H1 (cell line): ENCODE results near the gene CD248. TPM values are rescaled to one million over a fixed set of nuclear protein-coding genes. Genes with fewer than 3 reads are reported as not detected.

ENCODE experiments used
- CTCF ChIA-PET: fragments of 300-600 bp; sonication (Branson Sonifier 250); formaldehyde crosslinking; loops from one replicate; lab custom pipeline; 2021; ENCODE audit not compliant: partially characterized antibody; lab: Charles Lee
- POLR2A ChIA-PET: fragments of 300-600 bp; sonication (Branson Sonifier 250); formaldehyde crosslinking; loops from one replicate; lab custom pipeline; 2021; ENCODE audit warnings: inconsistent platforms; ENCODE audit not compliant: partially characterized antibody; lab: Charles Lee
- DNase-seq, 2 experiments: peaks; one replicate each; pipeline versions ENCODE4 v3.0.0 to v3.0.0-alpha.2; 2010 to 2022; ENCODE audit warnings: low spot score in 2 of 2, low read depth in 1 of 2, mixed read lengths in 1 of 2
- FAIRE-seq: peaks from 2 replicates; lab custom pipeline; 2011; peaks lifted over from hg19 to GRCh38; lab: Jason Lieb, UNC
- H2AFZ ChIP-seq: 2 replicates; pipeline ENCODE4 v1.8.1; 2012; ENCODE audit warnings: low read length, inconsistent platforms
- H2AK5ac ChIP-seq: 2 replicates; pipeline ENCODE4 v1.6.1; 2013; ENCODE audit warnings: low read depth, low read length
- H2BK120ac ChIP-seq: replicated peaks from 2 replicates; pipeline ENCODE3; 2013; ENCODE audit warnings: low read depth, low read length, inconsistent platforms
- H2BK12ac ChIP-seq: 2 replicates; pipeline ENCODE4 v1.6.1; 2013; ENCODE audit warnings: low read depth, low read length
- H2BK15ac ChIP-seq: 2 replicates; pipeline ENCODE4 v1.6.1; 2013; ENCODE audit warnings: low read length
- H2BK20ac ChIP-seq: 2 replicates; pipeline ENCODE4 v1.6.1; 2013; ENCODE audit warnings: low read length
- H2BK5ac ChIP-seq: 2 replicates; pipeline ENCODE4 v1.6.1; 2013; ENCODE audit warnings: low read depth, low read length
- H3K14ac ChIP-seq: 2 replicates; pipeline ENCODE4 v1.6.1; 2013; ENCODE audit warnings: inconsistent platforms; ENCODE audit not compliant: insufficient read length
- H3K18ac ChIP-seq: 2 replicates; pipeline ENCODE4 v1.6.1; 2013; ENCODE audit warnings: low read length; ENCODE audit errors: extremely low read depth
- H3K23ac ChIP-seq: 2 replicates; pipeline ENCODE4 v1.6.1; 2013; ENCODE audit warnings: inconsistent platforms; ENCODE audit not compliant: insufficient read length
- H3K23me2 ChIP-seq: 2 replicates; pipeline ENCODE4 v1.6.1; 2013; ENCODE audit warnings: low read depth, low read length
- H3K27ac ChIP-seq: 2 replicates; pipeline ENCODE4 v1.6.1; 2011; ENCODE audit warnings: low read depth, low read length, inconsistent platforms
- H3K27me3 ChIP-seq, 4 experiments: replicated peaks in 1 of 4; 1 replicate in 1 of 4; 2 replicates in 3 of 4; pipeline versions ENCODE4 v1.6.1 to v1.8.1; 2011 to 2013; ENCODE audit warnings: low read length in 3 of 4, mild to moderate bottlenecking in 3 of 4, inconsistent platforms in 2 of 4, mixed read lengths in 2 of 4, moderate library complexity in 1 of 4; ENCODE audit not compliant: control insufficient read depth in 3 of 4, insufficient read depth in 3 of 4; ENCODE audit errors: extremely low read depth in 1 of 4
- H3K36me3 ChIP-seq, 4 experiments: 2 replicates each; pipeline versions ENCODE4 v1.6.1 to v1.8.1; 2011 to 2013; ENCODE audit warnings: mild to moderate bottlenecking in 4 of 4, low read length in 3 of 4, moderate library complexity in 2 of 4, control low read depth in 1 of 4, inconsistent platforms in 1 of 4; ENCODE audit not compliant: insufficient read depth in 4 of 4, control insufficient read depth in 2 of 4
- H3K4ac ChIP-seq: replicated peaks from 2 replicates; pipeline ENCODE3; 2013; ENCODE audit warnings: low read length, low read depth, mixed read lengths, inconsistent platforms; ENCODE audit not compliant: insufficient read length
- H3K4me1 ChIP-seq, 4 experiments: replicated peaks in 1 of 4; 1 replicate in 1 of 4; 2 replicates in 3 of 4; pipeline versions ENCODE4 v1.6.1 to v1.8.1; 2011 to 2013; ENCODE audit warnings: low read length in 3 of 4, inconsistent platforms in 2 of 4, mixed read lengths in 1 of 4; ENCODE audit not compliant: insufficient read depth in 4 of 4, control insufficient read depth in 3 of 4
- H3K4me2 ChIP-seq, 2 experiments: 2 replicates each; pipeline versions ENCODE4 v1.6.1 to v1.8.1; 2011 to 2013; ENCODE audit warnings: low read depth in 2 of 2, low read length in 2 of 2, control low read depth in 1 of 2, inconsistent platforms in 1 of 2, mild to moderate bottlenecking in 1 of 2; ENCODE audit not compliant: insufficient read depth in 1 of 2
- H3K4me3 ChIP-seq, 4 experiments: fragments of 200-600, 300-600 bp in 1 of 4; sonication (generic), shearing (Covaris generic), sonication (Bioruptor Twin) in 1 of 4; 2 replicates each; pipeline versions ENCODE4 v1.5.1 to v1.8.1; 2011 to 2016; ENCODE audit warnings: low read length in 4 of 4, low read depth in 3 of 4, control low read depth in 2 of 4, inconsistent platforms in 2 of 4, mild to moderate bottlenecking in 2 of 4, mixed read lengths in 1 of 4, moderate library complexity in 1 of 4; ENCODE audit not compliant: insufficient read depth in 2 of 4; ENCODE audit errors: extremely low read depth in 1 of 4
- H3K56ac ChIP-seq: replicated peaks from 2 replicates; pipeline ENCODE3; 2013; ENCODE audit warnings: low read depth, mild to moderate bottlenecking, mixed read lengths, low read length, inconsistent platforms; ENCODE audit not compliant: insufficient read length
- H3K79me1 ChIP-seq: 2 replicates; pipeline ENCODE4 v1.6.1; 2013; ENCODE audit warnings: low read depth, low read length, control low read depth
- H3K79me2 ChIP-seq, 2 experiments: 2 replicates each; pipeline versions ENCODE4 v1.6.1 to v1.8.1; 2012 to 2013; ENCODE audit warnings: low read length in 2 of 2, mild to moderate bottlenecking in 2 of 2, inconsistent platforms in 1 of 2; ENCODE audit not compliant: insufficient read depth in 2 of 2, control insufficient read depth in 1 of 2
- H3K9ac ChIP-seq, 4 experiments: replicated peaks in 1 of 4; 1 replicate in 1 of 4; 2 replicates in 3 of 4; pipeline versions ENCODE4 v1.6.1 to v1.8.1; 2011 to 2013; ENCODE audit warnings: low read depth in 3 of 4, low read length in 3 of 4, control low read depth in 2 of 4, mild to moderate bottlenecking in 2 of 4, moderate library complexity in 2 of 4, inconsistent platforms in 1 of 4; ENCODE audit errors: extremely low read depth in 1 of 4
- H3K9me3 ChIP-seq, 2 experiments: 2 replicates each; pipeline versions ENCODE4 v1.6.1 to v1.8.1; 2012 to 2013; ENCODE audit warnings: mild to moderate bottlenecking in 2 of 2, moderate library complexity in 2 of 2, control low read depth in 1 of 2, inconsistent platforms in 1 of 2, low read depth in 1 of 2, low read length in 1 of 2, mixed read lengths in 1 of 2; ENCODE audit not compliant: insufficient read depth in 2 of 2
- H4K20me1 ChIP-seq, 2 experiments: replicated peaks in 1 of 2; 2 replicates each; pipeline versions ENCODE3 to v1.8.1; 2011 to 2013; ENCODE audit warnings: inconsistent platforms in 2 of 2, low read length in 2 of 2, mild to moderate bottlenecking in 1 of 2; ENCODE audit not compliant: insufficient read depth in 2 of 2, control insufficient read depth in 1 of 2
- H4K5ac ChIP-seq: 2 replicates; pipeline ENCODE4 v1.6.1; 2013; ENCODE audit warnings: low read length, low read depth, mixed read lengths, inconsistent platforms; ENCODE audit not compliant: insufficient read length
- H4K8ac ChIP-seq: 2 replicates; pipeline ENCODE4 v1.8.0; 2013; ENCODE audit warnings: mild to moderate bottlenecking, moderate library complexity, low read length, inconsistent platforms; ENCODE audit not compliant: insufficient read depth; ENCODE audit errors: extremely low read depth
- H4K91ac ChIP-seq: replicated peaks from 2 replicates; pipeline ENCODE3; 2013; ENCODE audit warnings: low read length, mixed read lengths, inconsistent platforms; ENCODE audit not compliant: insufficient read length
- CREB1 ChIP-seq: IDR thresholded peaks from 2 replicates; pipeline ENCODE4 v1.6.1; 2012; ENCODE audit warnings: inconsistent platforms
- EP300 ChIP-seq, 2 experiments: IDR thresholded peaks; 1 replicate in 1 of 2; 2 replicates in 1 of 2; pipeline ENCODE4 v1.6.1; 2011 to 2012; ENCODE audit warnings: low read depth in 2 of 2, low read length in 2 of 2, mild to moderate bottlenecking in 2 of 2, borderline replicate concordance in 1 of 2, inconsistent platforms in 1 of 2, moderate library complexity in 1 of 2
- GABPA ChIP-seq: IDR thresholded peaks from 2 replicates; pipeline ENCODE4 v1.6.1; 2011; ENCODE audit warnings: mild to moderate bottlenecking, low read length, moderate library complexity, borderline replicate concordance; ENCODE audit not compliant: insufficient read depth
- KDM4A ChIP-seq: IDR thresholded peaks from one replicate; pipeline ENCODE4 v1.7.1; 2012; ENCODE audit warnings: low read depth, mild to moderate bottlenecking, moderate library complexity, low read length, inconsistent platforms; ENCODE audit not compliant: severe bottlenecking
- POU5F1 ChIP-seq: IDR thresholded peaks from 2 replicates; pipeline ENCODE4 v1.6.1; 2011; ENCODE audit warnings: low read depth, mild to moderate bottlenecking, low read length, moderate library complexity
- RBBP5 ChIP-seq: IDR thresholded peaks from 2 replicates; pipeline ENCODE4 v1.7.1; 2012; ENCODE audit warnings: low read depth, mild to moderate bottlenecking, inconsistent platforms, low read length, moderate library complexity, borderline replicate concordance
- RXRA ChIP-seq: IDR thresholded peaks from 2 replicates; pipeline ENCODE4 v1.6.1; 2011; ENCODE audit warnings: low read depth, mild to moderate bottlenecking, low read length, moderate library complexity; ENCODE audit not compliant: insufficient read depth
- TAF1 ChIP-seq: IDR thresholded peaks from 2 replicates; pipeline ENCODE4 v1.6.1; 2011; ENCODE audit warnings: mild to moderate bottlenecking, low read depth, low read length
- YY1 ChIP-seq: IDR thresholded peaks from 2 replicates; pipeline ENCODE4 v1.6.1; 2011; ENCODE audit warnings: low read depth, mild to moderate bottlenecking, low read length
- WGBS, 2 experiments: shearing (Covaris generic) in 1 of 2; methylation state at CpG; one replicate each; pipeline versions ENCODE4 v1.1.6 to v1.1.7; 2013 to 2015; ENCODE audit warnings: low lambda C conversion rate in 2 of 2, mixed read lengths in 2 of 2, inconsistent platforms in 1 of 2, low coverage in 1 of 2, missing lambda C conversion rate in 1 of 2; ENCODE audit not compliant: insufficient replicate concordance in 2 of 2, insufficient coverage in 1 of 2, insufficient read length in 1 of 2; ENCODE audit errors: extremely low coverage in 1 of 2, missing lambda C conversion rate in 1 of 2; 5-methylcytosine and 5-hydroxymethylcytosine counted together
- polyA plus RNA-seq, 7 experiments: library from polyadenylated mRNA; depleted of rRNA in 3 of 7; stranded (reverse) in 5 of 7; unstranded in 2 of 7; fragments of >200 nt in 5 of 7; fragments of 200-250 nt in 2 of 7; gene quantifications; 1 replicate in 5 of 7; 2 replicates in 1 of 7; 4 replicates in 1 of 7; pipeline versions ENCODE4 v1.2.1 to v1.2.3, GENCODE V29; 2011 to 2013; ENCODE audit warnings: missing spikeins in 2 of 7, mixed read lengths in 2 of 7
- total RNA-seq: library from RNA; stranded (reverse); fragmentation: NEBNext Ultra II Directional; extraction: Animal tissue kit (Norgen Biotek cat#: 25700); gene quantifications from 2 replicates; pipeline ENCODE4 v1.2.1, GENCODE V29; 2021
- TF ChIP-seq, protein P1 (sequence below): IDR thresholded peaks from 2 replicates; pipeline ENCODE4 v1.6.1; 2012; ENCODE audit warnings: inconsistent platforms
- TF ChIP-seq, protein P2 (sequence below): IDR thresholded peaks from 2 replicates; pipeline ENCODE4 v1.6.1; 2012; ENCODE audit warnings: low read length, inconsistent platforms

The CD248 gene
- total and polyA plus RNA-seq, 2 of the 8 experiments (the other 6 are each of a cell fraction or from before 2014, with no cell fraction given): 2.7 to 3.9 TPM

DNA sequence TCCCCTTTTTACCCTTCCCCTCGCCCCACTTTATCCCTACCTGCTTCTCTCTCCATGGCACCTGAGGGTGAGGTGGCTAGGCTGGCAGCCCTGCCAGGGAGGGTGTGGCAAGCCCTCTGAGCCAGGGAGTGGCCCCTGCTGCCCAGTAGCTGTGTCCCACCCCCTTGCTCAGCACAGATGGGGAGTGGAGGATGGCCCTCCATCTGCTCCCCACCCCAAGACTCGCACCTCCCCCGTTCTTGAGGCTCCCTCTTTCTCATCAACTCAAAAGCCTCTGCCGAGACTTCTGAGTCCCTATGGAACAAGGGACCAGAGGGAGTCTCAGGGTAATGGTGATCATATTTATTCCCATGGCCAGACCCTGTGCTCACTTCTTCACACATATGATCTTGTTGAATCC lies 23.5 kb downstream of the CD248 start:
- Histone ChIP-seq H3K79me2 (peaks cover 0 to 2% of the 10 kb centered on the region in 2 experiments; a peak in 1 of 4 replicates), H2BK15ac (no peak overlapping the region), H3K27ac (no peak overlapping the region), H3K27me3 (peaks cover 2 to 30% (median 18%) of the 10 kb centered on the region in 4 experiments), H2BK12ac (no peak overlapping the region), H2AK5ac (no peak overlapping the region), H3K36me3 (no peaks in the 10 kb centered on the region), H3K14ac (no peak overlapping the region), H3K18ac (no peak overlapping the region), H3K4me3 (no peak overlapping the region), H2BK20ac (no peak overlapping the region), H3K23me2 (peaks cover 10% of the 10 kb centered on the region; the same call in 1 of the 2 replicates), H3K4me1 (peaks cover 2 to 28% (median 8%) of the 10 kb centered on the region in 4 experiments; a peak in 6 of 7 replicates), H3K56ac (no peak overlapping the region), H2BK5ac (no peak overlapping the region), H3K4ac (no peak overlapping the region), H2BK120ac (no peak overlapping the region), H3K4me2 (no peak overlapping the region), H4K8ac (no peak overlapping the region), H3K23ac (no peak overlapping the region), H3K9me3 (no peaks in the 10 kb centered on the region), H3K79me1 (0 out of 2 replicates have a peak, but pooled peaks cover 2% of the 10 kb centered on the region), H4K20me1 (peaks cover 4 to 5% of the 10 kb centered on the region in 2 experiments), H2AFZ (no peak overlapping the region), H4K91ac (no peak overlapping the region), H4K5ac (no peak overlapping the region), H3K9ac (no peak overlapping the region)
- DNase-seq: no peak
- POLR2A ChIA-PET: interaction anchor here (1.5 kb wide), 1 partner anchor 16 kb away, joined by 3 read pairs; no protein-coding TSS in a partner anchor
- CTCF ChIA-PET: no interaction called here
- FAIRE-seq: no peak
- 86% methylated on average over 4 of the region's 4 CpGs; no CpG with 5 or more reads in 1 of the 2 experiments for WGBS, 2 experiments
- TF ChIP-seq RXRA (no peak), TAF1 (no peak), EP300 (IDR thresholded peaks at IDR 0.05; ENCODE audit: borderline replicate concordance in 1 of 2, low read depth in 2 of 2, low read length in 2 of 2) (no peak), KDM4A (no peak), CREB1 (no peak), POU5F1 (no peak), RBBP5 (no peak), YY1 (no peak), GABPA (no peak)
- TF ChIP-seq, protein P1, sequence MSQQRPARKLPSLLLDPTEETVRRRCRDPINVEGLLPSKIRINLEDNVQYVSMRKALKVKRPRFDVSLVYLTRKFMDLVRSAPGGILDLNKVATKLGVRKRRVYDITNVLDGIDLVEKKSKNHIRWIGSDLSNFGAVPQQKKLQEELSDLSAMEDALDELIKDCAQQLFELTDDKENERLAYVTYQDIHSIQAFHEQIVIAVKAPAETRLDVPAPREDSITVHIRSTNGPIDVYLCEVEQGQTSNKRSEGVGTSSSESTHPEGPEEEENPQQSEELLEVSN: no peak
- TF ChIP-seq, protein P2, sequence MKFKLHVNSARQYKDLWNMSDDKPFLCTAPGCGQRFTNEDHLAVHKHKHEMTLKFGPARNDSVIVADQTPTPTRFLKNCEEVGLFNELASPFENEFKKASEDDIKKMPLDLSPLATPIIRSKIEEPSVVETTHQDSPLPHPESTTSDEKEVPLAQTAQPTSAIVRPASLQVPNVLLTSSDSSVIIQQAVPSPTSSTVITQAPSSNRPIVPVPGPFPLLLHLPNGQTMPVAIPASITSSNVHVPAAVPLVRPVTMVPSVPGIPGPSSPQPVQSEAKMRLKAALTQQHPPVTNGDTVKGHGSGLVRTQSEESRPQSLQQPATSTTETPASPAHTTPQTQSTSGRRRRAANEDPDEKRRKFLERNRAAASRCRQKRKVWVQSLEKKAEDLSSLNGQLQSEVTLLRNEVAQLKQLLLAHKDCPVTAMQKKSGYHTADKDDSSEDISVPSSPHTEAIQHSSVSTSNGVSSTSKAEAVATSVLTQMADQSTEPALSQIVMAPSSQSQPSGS: no peak
